GM12874 (cell line): ENCODE results near the gene LRP2.
A peak's percentile ranks its signal among the peaks of the same experiment; 100 is the strongest.

Source experiments
- TF ChIP-seq, protein P1 (sequence below): IDR thresholded peaks from 2 replicates; pipeline ENCODE4 v1.5.1; 2011; ENCODE audit warnings: low read depth, mild to moderate bottlenecking, control low read depth, low read length, moderate library complexity; ENCODE audit not compliant: insufficient read depth

Gene LRP2

DNA sequence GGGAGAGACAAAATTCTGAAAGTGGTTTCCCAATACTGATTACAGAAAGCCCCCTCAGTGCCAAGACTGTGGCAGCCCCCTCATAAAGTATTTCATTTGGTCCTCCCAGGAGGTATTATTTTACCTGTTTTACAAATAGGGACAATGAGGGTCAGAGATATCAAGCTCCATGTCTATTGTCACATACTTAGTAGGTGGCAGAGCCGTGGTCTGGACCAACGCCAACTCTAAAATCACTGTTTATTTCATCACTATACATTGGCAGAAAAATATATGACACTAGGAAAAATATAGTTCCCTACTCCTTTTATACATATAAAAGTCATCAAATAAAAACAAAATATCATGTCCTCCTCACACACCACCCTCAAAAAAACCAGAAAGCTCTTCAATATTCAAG, 224.4 kb downstream of the LRP2 start:
- TF ChIP-seq, protein P1, sequence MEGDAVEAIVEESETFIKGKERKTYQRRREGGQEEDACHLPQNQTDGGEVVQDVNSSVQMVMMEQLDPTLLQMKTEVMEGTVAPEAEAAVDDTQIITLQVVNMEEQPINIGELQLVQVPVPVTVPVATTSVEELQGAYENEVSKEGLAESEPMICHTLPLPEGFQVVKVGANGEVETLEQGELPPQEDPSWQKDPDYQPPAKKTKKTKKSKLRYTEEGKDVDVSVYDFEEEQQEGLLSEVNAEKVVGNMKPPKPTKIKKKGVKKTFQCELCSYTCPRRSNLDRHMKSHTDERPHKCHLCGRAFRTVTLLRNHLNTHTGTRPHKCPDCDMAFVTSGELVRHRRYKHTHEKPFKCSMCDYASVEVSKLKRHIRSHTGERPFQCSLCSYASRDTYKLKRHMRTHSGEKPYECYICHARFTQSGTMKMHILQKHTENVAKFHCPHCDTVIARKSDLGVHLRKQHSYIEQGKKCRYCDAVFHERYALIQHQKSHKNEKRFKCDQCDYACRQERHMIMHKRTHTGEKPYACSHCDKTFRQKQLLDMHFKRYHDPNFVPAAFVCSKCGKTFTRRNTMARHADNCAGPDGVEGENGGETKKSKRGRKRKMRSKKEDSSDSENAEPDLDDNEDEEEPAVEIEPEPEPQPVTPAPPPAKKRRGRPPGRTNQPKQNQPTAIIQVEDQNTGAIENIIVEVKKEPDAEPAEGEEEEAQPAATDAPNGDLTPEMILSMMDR: no peak

GRCh38 chr2:169136885-169137534, 225.3 kb downstream of the LRP2 start:
- TF ChIP-seq, protein P1: no peak

- TF ChIP-seq, protein P1: peak; percentile 61
Measured at GRCh38 chr2:169131587-169132512, 230.5 kb downstream of the LRP2 start.

GRCh38 chr2:169129703-169130243, 232.6 kb downstream of the LRP2 start:
- TF ChIP-seq, protein P1: no peak

GRCh38 chr2:169119851-169120250, 242.5 kb downstream of the LRP2 start:
- TF ChIP-seq, protein P1: no peak

GRCh38 chr2:169119123-169119760, 243.1 kb downstream of the LRP2 start:
- TF ChIP-seq, protein P1: no peak

DNA sequence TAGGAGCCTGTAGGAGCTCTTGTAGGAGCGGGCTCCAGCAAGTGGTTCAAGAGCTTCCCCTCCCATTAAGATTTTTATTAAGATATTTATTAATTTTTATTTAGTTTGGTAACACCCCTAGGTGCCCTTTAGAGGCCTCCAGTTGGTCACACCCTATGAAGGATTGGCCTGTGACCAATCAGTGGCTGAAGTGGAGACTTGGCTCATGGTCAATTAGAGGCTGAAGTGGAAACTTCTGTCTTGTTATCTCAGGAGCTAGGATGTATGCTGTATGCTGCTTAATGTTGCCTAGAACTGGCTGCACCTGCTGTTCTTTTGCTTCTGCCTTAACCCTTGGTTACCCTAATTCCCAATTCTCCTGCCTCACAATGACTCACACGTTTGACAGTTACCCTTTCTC, 244.3 kb downstream of the LRP2 start:
- TF ChIP-seq, protein P1: no peak
